Activated naive CD4-positive, alpha-beta T cell treated with anti-CD3 and anti-CD28 coated beads, Interleukin-2, amount 50 U/mL, for 24 hours (primary cell): ENCODE measurements around the gene C9orf57.
A peak's percentile ranks its signal among the peaks of the same experiment; 100 is the strongest.
"Not testable (repeated sequence)": the region's sequence is repeated elsewhere in the genome, so short reads cannot be mapped to it uniquely, and the experiment has no call there.

ENCODE experiments used
- H3K27ac Mint-ChIP-seq: one replicate; pipeline ENCODE4 v1.8.0; 2021; ENCODE audit warnings: mild to moderate bottlenecking, mixed read lengths
- H3K27me3 Mint-ChIP-seq: one replicate; pipeline ENCODE4 v1.8.0; 2021; ENCODE audit warnings: mixed read lengths
- H3K36me3 Mint-ChIP-seq: one replicate; pipeline ENCODE4 v1.8.0; 2021; ENCODE audit warnings: mixed read lengths
- H3K4me1 Mint-ChIP-seq: one replicate; pipeline ENCODE4 v1.8.0; 2021; ENCODE audit warnings: mixed read lengths
- H3K4me3 Mint-ChIP-seq: one replicate; pipeline ENCODE4 v1.8.0; 2021; ENCODE audit warnings: mild to moderate bottlenecking, mixed read lengths
- H3K9me3 Mint-ChIP-seq: one replicate; pipeline ENCODE4 v1.8.0; 2021; ENCODE audit warnings: mixed read lengths

The C9orf57 gene

DNA sequence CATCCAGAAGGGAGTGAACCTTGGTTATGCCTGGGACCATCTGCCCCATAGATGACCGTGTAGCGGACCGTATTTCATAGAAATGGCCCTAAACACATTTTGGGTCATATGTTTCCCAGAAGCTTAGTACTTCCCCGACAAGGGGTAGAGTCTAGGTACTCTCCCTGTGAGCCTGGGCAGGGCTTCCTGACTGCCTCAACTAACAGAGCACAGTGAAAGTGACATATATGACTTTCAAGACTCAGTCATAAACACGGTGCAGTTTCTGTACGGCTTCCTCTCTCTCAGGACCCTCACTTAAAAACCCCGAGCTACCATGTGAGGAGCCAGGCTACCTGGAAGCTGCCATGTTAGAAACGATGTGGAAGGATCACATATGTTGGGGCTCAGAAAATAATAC lies 20.9 kb downstream of the C9orf57 start:
- Mint-ChIP-seq H3K4me3 (no peak overlapping the region), H3K9me3 (no peaks in the 10 kb centered on the region), H3K27me3 (peaks cover 6% of the 10 kb centered on the region), H3K4me1 (peaks cover 4% of the 10 kb centered on the region), H3K27ac (no peak overlapping the region), H3K36me3 (no peaks in the 10 kb centered on the region)

DNA sequence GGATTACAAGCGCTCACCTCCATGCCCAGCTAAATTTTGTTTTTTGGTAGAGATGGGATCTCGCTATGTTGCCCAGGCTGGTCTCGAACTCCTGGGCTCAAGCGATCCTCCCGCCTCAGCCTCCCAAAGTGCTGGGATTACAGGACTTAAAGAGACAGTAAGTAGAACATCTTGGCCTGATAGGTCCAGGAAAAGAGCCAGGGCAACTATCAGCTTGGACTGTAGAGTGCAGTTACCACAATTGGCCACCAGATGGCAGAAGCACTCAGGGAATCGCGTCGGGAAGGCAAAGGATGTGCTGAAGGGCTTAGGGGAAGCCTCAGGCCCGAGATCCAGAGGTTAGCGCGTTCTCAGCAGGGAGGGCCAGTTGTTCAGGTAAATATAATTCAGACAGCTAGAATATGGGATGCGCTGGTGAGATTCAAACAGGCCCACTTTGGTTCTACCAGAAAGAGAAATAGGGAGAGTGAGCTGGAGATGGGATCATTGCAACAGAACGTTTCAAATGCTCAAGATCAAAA lies 21.5 kb downstream of the C9orf57 start:
- H3K27ac Mint-ChIP-seq: no peak overlapping the region

DNA sequence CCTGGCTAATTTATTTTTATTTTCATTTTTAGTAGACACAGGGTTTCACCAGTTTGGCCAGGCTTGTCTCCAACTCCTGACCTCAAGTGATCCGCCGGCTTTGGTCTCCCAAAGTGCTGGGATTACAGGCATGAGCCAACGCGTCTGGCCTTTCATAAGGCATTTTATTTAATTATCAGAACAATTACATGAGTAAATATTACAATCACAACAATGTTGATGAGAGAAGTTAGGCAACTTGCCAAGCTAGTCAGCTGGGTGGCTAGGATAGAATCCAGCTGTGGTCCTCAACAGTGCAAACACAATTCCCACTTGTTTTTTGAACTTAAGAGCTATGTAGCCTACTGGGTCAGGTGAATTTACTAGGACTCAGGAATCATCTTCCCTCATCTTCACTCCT lies 22.0 kb downstream of the C9orf57 start:
- H3K4me3 Mint-ChIP-seq: no peak overlapping the region
- no peak overlapping the region for H3K27ac Mint-ChIP-seq
- H3K9me3 Mint-ChIP-seq: no peaks in the 10 kb centered on the region
- H3K4me1 Mint-ChIP-seq: peaks cover 4% of the 10 kb centered on the region
- H3K36me3 Mint-ChIP-seq: no peaks in the 10 kb centered on the region
- peaks cover 6% of the 10 kb centered on the region for H3K27me3 Mint-ChIP-seq

More for the DNA sequence above, 21.5 kb downstream of the C9orf57 start:
- peaks cover 6% of the 10 kb centered on the region for H3K27me3 Mint-ChIP-seq
- H3K9me3 Mint-ChIP-seq: no peaks in the 10 kb centered on the region
- H3K4me3 Mint-ChIP-seq: no peak overlapping the region
- no peaks in the 10 kb centered on the region for H3K36me3 Mint-ChIP-seq
- peaks cover 4% of the 10 kb centered on the region for H3K4me1 Mint-ChIP-seq

DNA sequence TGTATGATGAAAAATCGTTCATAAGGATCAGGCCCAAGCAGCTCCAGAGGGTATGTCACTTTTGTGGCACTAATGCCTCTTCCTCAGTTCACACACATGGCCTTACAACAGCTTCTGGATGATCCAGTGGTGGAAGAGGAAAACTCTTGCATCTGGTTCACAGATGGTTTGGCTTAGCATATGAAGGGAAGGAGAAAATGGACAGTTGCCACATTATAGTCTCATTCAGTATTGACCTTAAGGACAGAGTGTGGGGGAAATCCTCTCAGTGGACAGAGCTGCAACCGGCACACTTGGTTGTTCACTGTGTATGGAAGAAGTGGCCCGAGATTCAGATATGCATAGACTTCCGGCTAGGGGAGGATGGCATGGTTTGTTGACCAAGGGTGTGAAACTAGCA lies 22.8 kb downstream of the C9orf57 start:
- H3K27ac Mint-ChIP-seq: no peak overlapping the region
- no peaks in the 10 kb centered on the region for H3K36me3 Mint-ChIP-seq
- H3K4me3 Mint-ChIP-seq: no peak overlapping the region
- H3K4me1 Mint-ChIP-seq: peaks cover 4% of the 10 kb centered on the region
- peaks cover 6% of the 10 kb centered on the region for H3K27me3 Mint-ChIP-seq
- H3K9me3 Mint-ChIP-seq: no peaks in the 10 kb centered on the region

DNA sequence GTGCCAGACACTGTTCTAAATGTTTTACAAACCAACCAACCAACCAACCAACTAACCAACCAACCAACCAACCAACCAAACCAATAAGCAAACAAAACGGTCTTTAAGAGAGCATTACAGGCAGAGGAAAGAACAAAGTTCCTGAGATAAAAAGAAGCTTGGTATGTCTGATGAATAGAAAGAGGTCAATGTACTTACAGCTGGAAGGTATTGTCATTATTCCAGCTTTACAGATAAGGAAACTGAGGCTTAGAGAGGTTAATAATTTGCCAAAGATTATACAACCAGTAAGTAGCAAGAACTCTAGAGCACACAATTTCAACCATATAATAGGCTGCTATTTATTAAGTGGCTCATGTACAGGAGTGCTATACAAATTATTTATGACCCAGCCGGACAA lies 29.6 kb downstream of the C9orf57 start:
- Mint-ChIP-seq H3K4me3 (no peak overlapping the region), H3K27me3 (no peaks in the 10 kb centered on the region), H3K9me3 (no peaks in the 10 kb centered on the region), H3K27ac (no peak overlapping the region), H3K4me1 (no peaks in the 10 kb centered on the region), H3K36me3 (no peaks in the 10 kb centered on the region)

DNA sequence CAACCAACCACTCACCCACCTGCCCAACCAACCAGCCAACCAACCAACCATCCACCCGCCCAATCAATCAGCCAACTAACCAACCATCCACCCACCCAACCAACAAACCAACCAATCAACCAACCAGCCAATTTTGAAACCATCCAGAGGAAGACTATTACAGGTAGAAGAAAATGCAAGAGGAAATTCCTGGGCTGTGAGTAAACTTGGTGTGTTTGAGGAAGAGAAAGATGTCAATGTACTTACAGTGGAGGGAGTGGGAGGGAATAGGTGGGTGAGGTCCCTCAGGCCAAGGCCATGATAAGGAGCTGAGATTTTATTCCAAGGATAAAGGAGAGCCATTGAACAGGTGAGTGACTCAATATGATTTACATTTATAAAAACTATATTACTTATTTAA lies 30.4 kb downstream of the C9orf57 start:
- no peaks in the 10 kb centered on the region for H3K4me1 Mint-ChIP-seq
- no peaks in the 10 kb centered on the region for H3K36me3 Mint-ChIP-seq
- H3K27me3 Mint-ChIP-seq: no peaks in the 10 kb centered on the region
- no peak overlapping the region for H3K4me3 Mint-ChIP-seq
- H3K9me3 Mint-ChIP-seq: no peaks in the 10 kb centered on the region
- H3K27ac Mint-ChIP-seq: peak overlapping the region; percentile 67

DNA sequence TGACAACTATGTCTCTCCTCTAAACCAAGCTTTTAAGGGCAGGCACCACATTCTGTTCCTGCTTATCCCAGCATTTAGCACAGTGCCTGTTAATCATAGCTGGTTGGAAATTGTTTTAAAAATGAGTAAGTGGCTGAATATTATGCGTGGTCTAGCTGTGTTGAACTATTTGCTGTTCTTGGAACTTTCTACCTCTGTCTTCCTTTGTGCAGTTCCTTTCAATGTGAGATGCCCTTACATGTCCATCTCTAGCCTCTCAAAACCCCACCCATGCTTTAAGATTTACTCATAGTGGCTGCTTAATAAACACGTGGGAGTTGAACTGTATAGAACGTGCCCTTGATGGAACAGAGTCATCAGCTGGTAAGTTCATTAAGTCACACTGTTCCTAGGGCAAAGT lies 34.5 kb downstream of the C9orf57 start:
- no peaks in the 10 kb centered on the region for H3K9me3 Mint-ChIP-seq
- H3K4me3 Mint-ChIP-seq: no peak overlapping the region
- no peaks in the 10 kb centered on the region for H3K27me3 Mint-ChIP-seq
- H3K4me1 Mint-ChIP-seq: no peaks in the 10 kb centered on the region
- no peak overlapping the region for H3K27ac Mint-ChIP-seq
- no peaks in the 10 kb centered on the region for H3K36me3 Mint-ChIP-seq

DNA sequence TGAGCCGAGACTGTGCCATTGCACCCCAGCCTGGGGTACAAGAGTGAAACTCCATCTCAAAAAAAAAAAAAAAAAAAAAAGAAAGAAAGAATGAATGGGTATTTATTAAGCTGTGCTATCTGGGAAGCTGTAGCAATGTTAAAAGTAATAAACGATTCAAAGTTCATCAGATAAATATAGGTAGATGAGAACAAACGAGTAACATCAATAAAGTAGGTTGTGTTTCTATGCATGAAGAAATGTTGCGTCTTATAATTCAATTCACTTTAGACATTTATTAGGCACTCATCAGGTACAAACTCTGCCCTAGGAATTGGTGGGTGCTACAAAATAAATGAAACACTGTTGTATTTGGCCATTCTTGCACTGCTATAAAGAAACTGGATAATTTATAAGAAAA lies 36.8 kb downstream of the C9orf57 start:
- Mint-ChIP-seq H3K27me3 (no peaks in the 10 kb centered on the region), H3K27ac (no peak overlapping the region), H3K4me3 (no peak overlapping the region), H3K9me3 (no peaks in the 10 kb centered on the region), H3K4me1 (no peaks in the 10 kb centered on the region), H3K36me3 (no peaks in the 10 kb centered on the region)

DNA sequence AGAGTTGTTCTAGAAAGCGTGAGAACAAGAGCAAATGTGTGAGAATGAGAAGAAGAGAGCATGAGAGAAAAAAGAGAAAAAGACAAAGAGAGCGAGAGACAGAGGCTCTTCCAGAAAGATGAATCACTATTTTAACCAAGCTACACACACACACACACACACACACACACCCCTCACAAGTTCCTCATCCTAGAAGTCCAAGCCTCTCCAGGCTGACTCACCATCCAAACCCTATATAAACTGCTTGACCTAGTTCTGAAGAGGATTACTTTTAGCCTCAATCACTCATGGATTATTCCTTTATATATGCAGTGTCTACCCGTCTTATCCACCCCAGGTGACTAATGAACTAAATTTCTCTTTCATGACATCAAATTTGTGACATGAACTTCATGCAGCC lies 37.6 kb downstream of the C9orf57 start:
- H3K9me3 Mint-ChIP-seq: no peaks in the 10 kb centered on the region
- H3K27ac Mint-ChIP-seq: no peak overlapping the region
- no peaks in the 10 kb centered on the region for H3K4me1 Mint-ChIP-seq
- no peak overlapping the region for H3K4me3 Mint-ChIP-seq
- H3K36me3 Mint-ChIP-seq: no peaks in the 10 kb centered on the region
- no peaks in the 10 kb centered on the region for H3K27me3 Mint-ChIP-seq

DNA sequence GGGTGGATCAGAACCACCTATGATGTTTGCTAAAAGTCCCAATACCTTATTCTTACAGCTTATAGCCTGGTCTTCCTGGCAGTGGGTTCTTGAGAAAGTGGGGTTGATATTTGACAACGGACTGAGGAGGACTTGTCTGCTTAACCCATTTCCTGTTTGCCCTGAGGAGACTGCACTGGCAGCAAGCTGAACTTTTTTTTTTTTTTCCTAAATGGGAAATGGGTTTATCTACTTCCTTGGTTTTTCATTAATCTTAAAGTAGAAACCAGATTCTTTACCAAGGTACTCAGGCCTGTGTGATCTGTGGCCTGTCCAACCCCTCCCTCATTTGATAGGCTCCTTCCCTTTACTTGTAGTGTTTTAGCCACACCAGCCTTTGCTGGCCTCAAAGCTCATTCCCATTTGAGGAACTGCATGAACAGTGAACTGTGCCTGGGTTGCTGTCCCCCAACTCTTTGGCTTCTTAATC lies 47.1 kb downstream of the C9orf57 start:
- Mint-ChIP-seq H3K27ac (no peak overlapping the region), H3K27me3 (no peaks in the 10 kb centered on the region), H3K4me3 (no peak overlapping the region), H3K4me1 (peaks cover 14% of the 10 kb centered on the region), H3K9me3 (no peaks in the 10 kb centered on the region), H3K36me3 (no peaks in the 10 kb centered on the region)

DNA sequence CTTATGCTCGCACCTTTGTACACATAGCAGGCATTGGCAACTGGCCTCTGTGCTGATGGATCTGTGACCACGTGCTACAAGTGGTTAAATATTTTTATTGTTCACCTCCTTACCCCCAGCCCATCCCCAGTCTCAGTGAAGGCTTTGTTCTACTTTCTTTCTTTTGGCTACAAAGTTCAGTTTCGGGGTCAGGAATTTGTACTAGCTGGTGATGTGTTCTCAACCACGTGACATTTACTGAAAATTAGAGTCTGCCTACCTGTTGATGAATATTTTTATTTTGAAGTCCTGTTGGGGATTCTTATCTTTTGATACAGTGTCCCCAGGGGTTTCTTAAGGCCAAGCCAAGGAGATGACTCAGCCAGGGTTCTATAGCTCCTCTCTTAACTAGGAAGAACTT lies 47.8 kb downstream of the C9orf57 start:
- H3K27ac Mint-ChIP-seq: no peak overlapping the region

DNA sequence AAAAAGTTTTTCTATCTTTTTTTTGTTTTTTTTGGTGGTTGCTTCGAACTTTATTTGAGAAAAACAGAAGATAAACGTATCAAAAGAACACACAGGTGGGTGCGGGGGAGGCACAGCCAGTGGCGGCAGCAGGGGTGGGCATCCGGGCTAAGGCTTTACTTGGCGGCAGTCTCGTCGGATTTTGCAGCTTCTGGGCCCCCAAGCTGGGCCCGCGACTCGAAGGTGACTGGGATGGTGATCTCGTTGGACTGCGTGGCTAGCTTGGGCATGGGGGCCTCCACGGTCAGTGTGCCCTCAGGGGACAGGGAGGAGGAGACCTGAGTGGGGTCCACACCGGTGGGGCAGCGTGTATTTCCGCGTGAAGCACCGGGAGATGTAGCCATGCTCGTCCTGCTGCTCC lies 52.7 kb downstream of the C9orf57 start:
- H3K4me1 Mint-ChIP-seq, H3K4me3 Mint-ChIP-seq, H3K27me3 Mint-ChIP-seq, H3K36me3 Mint-ChIP-seq, H3K9me3 Mint-ChIP-seq, H3K27ac Mint-ChIP-seq: not testable (repeated sequence)

More for the DNA sequence above, 47.8 kb downstream of the C9orf57 start:
- no peak overlapping the region for H3K4me3 Mint-ChIP-seq
- no peaks in the 10 kb centered on the region for H3K36me3 Mint-ChIP-seq
- H3K27me3 Mint-ChIP-seq: no peaks in the 10 kb centered on the region
- H3K4me1 Mint-ChIP-seq: peaks cover 14% of the 10 kb centered on the region
- H3K9me3 Mint-ChIP-seq: no peaks in the 10 kb centered on the region

DNA sequence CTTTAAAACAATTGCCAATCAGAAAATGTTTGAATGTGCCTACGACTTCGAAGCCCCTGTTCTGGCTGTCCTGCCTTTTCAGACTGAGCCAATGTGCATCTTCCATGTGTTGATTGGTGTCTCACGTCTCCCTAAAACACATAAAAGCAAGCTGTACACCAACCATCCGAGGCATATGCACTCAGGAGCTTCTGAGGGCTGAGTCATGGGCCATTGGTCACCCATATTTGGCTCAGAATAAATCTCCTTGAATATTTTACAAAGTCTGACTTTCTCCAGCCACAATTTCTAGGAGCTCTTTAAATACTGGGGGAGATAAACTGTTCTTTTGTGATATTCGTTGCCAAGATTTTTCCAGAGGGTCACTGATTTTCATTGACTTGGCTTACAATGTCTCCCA lies 53.9 kb downstream of the C9orf57 start:
- Mint-ChIP-seq H3K36me3 (no peaks in the 10 kb centered on the region), H3K4me1 (no peaks in the 10 kb centered on the region), H3K27ac (no peak overlapping the region), H3K4me3 (no peak overlapping the region), H3K9me3 (no peaks in the 10 kb centered on the region), H3K27me3 (no peaks in the 10 kb centered on the region)

DNA sequence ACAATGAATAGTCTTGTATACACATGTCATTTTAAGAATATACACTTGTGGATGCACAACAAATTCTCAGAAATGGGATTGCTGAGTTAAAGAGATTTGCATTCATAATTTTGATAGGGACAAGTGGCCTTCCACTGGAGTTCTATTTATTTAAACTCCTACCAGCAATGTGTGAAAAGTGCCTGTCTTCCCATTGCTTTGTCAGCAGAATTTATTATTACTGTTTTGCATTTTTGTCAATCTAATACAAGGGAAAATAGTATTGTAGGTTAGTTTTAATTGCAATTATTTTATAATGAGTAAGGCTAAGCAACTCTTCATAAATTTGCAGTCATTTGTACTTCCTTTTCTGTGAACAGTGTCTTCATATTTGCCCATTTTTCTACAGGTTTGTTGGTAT lies 55.0 kb downstream of the C9orf57 start:
- Mint-ChIP-seq H3K27ac (no peak overlapping the region), H3K36me3 (no peaks in the 10 kb centered on the region), H3K4me3 (no peak overlapping the region), H3K9me3 (no peaks in the 10 kb centered on the region), H3K27me3 (no peaks in the 10 kb centered on the region), H3K4me1 (no peaks in the 10 kb centered on the region)
